Measurements from ENCODE around the gene SYNE1.
"Not testable (repeated sequence)": the region's sequence is repeated elsewhere in the genome, so short reads cannot be mapped to it uniquely, and the experiment has no call there.

The SYNE1 gene

GRCh38 chr6:152356016-152356415 is 281.1 kb downstream of the SYNE1 start:
- no peak for DNase-seq

DNA sequence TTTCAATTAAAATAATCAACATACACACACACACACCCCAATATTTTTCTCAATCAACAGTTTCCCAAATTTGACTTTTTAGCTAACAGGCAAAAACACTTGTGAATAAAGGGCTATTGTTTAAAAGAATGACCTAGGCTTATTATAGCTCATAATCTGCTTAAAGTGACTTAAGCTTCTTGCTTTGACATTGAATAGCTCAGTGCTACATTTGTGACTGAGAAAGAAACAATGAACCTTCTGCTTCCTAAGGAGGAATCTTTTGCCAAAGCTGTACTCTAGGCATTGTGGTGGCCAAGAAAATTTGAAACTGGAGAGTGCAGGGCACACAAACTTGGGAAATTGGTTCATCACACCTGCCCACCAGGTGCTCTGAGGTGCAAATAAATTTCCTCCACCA is 282.0 kb downstream of the SYNE1 start:
- DNase-seq = no peak

DNA sequence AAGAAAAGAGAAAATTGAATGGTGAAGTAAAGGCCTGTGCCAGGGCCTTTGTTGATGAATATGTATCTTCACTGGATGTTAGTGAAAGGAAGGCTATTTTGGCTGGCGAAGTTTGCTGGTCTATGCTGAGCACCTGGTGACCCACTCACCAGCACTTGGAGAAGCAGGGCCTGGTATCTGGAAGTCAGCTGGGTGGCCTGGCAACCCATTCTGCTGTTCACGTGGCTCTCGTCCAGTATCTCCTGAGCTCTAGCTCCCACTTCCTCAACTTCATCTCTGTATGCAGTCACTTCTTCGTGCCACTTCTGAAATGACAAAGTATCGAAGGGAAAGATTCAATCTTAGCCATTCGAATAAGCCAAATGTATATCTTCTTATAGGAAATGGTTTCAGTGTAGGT is 283.7 kb downstream of the SYNE1 start:
- no peak for DNase-seq

- DNase-seq = no peak
Measured at GRCh38 chr6:152351742-152352141, 285.4 kb downstream of the SYNE1 start.

DNA sequence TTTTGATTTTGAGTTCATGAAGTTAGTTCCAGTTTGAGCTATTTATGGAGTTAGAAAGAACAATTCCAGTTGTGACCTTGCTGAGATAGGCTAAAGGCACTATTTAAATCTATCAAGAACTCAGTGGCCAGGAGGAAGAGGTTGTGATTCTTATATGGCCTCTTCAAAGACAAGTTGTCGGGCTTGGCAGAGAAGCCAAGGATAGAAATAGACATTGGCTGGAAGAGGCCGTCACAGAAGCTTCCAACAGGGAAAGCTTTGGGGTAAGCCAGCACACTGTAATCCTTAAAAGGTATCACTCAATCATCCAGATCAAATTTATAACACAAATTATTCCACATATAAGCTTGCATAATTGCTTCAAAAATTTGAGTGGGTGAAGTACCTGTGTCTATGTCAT is 286.1 kb downstream of the SYNE1 start:
- no peak for DNase-seq

- no peak for DNase-seq
Measured at GRCh38 chr6:152348116-152348515, 289.0 kb downstream of the SYNE1 start.

DNA sequence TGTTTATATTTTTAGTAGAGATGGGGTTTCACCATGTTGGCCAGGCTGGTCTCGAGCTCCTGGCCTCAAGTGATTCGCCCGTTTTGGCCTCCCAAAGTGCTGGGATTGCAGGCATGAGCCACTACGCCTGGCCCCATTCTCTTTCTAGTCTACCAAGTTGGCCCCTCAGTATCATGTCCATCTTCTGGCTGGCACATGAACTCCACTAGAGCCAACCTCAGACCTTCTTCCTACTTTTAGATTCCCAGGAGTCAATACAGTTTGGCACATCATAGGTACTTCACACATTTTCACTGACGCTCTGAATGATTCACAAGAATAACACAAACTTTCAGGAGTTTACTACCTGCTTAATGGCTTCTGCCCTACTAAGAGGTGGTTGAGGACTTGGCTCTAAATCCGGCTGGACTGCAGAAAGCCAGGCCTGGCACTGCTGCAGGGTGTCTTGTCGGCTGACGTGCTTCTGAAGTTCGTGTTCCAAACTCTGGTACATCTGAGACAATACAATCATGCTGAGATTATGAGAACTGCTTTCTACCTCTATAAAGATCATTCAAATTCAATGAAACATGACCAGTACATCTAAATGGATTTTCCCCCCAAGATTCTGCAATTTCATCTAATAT is 293.3 kb downstream of the SYNE1 start:
- no peak for DNase-seq

- no peak for DNase-seq
Measured at GRCh38 chr6:152341596-152341995, 295.6 kb downstream of the SYNE1 start.

DNA sequence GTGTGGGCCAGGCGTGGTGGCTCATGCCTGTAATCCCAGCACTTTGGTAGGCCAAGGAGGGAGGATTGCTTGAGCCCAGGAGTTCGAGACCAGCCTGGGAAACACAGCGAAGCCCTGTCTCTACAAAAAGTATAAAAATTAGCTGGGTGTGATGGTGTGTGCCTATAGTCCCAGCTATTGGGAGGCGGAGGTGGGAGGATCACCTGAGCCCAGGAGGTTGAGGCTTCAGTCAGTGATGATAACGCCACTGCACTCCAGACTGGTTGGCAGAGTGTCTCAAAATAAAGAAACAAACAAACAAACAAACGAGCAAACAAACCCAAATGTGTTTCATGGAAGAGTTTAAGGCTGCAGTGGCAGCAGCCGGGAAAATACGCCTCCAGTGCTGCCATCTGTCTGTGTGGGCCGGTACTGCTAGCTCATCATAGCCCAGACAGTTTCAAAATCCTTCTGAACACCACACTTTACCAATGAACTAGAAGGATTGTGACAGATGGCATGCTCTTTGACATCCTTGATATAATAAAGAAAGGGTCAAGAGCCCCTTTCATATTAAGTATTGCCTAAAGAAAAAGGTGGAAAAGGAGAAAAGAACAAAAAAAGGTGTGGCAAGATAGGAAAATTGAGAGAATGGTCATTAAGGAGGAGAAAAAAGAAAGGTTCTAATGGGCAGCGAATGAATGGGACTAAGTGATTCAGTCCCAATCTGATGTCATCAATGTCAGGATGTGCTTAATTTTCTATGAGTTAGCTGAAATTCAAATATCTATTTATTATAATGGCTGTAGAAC is 298.6 kb downstream of the SYNE1 start:
- DNase-seq = no peak

DNA sequence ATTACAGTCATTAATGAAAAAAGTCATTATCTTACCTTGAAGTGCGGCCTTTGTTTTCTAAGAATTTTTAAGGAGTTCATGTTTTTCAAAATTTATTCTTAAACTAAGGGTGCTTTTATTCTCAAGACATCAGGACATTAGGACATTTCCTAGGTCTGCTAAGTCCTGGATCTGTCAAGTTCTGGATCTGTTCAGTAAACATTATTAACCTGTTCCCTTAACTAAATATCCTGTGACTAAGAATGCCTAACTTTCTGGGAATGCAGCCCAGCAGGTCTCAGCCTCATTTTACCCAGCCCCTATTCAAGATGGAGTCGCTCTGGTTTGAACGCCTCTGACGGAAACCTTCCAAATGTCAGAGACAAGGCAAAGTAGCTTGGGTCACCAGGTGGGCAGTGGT is 302.6 kb downstream of the SYNE1 start:
- no peak for DNase-seq

DNA sequence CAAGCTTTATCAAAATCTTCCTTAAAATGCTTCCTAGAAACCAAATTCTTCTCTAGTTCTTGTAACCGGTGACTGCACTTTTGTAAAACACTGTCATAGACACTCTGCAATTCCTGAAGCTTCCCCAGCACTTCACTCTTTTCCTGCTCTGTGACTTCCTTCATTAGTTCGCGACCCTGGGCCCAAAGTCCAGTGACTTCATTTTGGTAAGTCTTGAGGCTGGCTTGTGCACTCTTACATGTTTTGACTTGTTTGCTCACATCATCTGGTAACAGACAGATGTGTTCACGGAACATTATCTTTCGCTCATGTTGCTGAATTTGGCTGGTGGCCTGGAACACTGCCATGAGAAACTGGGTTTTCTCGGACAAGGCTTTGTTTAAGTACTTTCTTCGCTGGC is 306.2 kb downstream of the SYNE1 start:
- DNase-seq = no peak

GRCh38 chr6:152329638-152330448 is 307.3 kb downstream of the SYNE1 start:
- DNase-seq = no peak

- DNase-seq = not testable (repeated sequence)
Measured at GRCh38 chr6:152328200-152328599, 309.0 kb downstream of the SYNE1 start.

DNA sequence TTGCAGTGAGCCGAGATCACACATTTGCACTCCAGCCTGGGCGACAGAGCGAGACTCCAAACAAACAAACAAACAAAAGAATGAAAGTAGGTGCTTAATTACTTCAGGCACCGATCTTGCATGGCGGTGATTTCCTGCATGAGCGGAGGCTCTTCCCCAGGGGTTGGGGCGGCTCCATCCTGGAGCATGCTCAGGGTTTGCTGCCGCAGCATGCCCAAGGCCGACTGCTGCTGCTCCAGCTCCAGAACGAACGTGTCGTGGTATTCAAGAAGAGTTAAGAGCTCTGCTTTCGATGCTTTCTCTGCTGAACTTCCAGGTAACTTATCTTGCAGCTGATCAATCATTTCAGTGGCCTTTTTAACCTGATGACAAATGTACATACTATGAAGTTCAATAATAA is 313.8 kb downstream of the SYNE1 start:
- no peak for DNase-seq

GRCh38 chr6:152318278-152318677 is 318.9 kb downstream of the SYNE1 start:
- no peak for DNase-seq

DNA sequence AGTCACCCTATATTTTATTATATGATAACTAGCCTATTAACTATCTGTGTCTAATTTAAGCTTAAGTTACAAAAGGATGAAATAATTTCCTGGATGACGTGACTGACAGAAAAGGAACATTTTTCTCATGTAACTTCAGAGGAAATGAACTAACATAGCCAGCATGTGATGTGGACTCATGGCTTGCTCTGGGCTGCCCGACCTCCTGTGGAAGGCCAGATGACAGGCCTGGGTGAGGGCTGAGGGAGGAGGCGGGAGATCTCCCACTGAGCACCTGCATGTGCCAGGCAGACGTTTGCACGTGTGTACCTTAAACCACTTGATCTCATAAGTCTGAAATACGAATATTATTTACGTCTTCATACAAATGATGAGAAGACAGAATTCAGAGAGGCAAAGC is 321.1 kb downstream of the SYNE1 start:
- no peak for DNase-seq

DNA sequence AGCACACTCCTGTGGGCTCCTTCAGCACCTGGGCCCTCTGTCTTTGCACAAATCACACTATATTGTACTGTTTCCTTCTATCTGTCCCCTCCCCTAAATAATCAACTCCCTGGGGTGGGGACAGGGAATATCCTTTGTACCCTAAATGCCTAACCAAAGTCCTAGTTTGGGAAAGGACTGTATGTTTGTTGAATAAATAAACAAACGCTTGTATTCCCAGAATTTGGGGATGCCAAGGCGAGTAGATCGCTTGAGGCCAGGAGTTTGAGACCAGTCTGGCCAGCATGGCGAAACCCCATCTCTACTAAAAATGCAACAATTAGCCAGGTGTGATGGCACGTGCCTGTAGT is 322.7 kb downstream of the SYNE1 start:
- DNase-seq = no peak

GRCh38 chr6:152313542-152314482 is 323.4 kb downstream of the SYNE1 start:
- no peak for DNase-seq

- no peak for DNase-seq
Measured at GRCh38 chr6:152312434-152312833, 324.7 kb downstream of the SYNE1 start.

- no peak for DNase-seq
Measured at GRCh38 chr6:152310371-152310954, 326.7 kb downstream of the SYNE1 start.

GRCh38 chr6:152309648-152310047 is 327.5 kb downstream of the SYNE1 start:
- DNase-seq = no peak

DNA sequence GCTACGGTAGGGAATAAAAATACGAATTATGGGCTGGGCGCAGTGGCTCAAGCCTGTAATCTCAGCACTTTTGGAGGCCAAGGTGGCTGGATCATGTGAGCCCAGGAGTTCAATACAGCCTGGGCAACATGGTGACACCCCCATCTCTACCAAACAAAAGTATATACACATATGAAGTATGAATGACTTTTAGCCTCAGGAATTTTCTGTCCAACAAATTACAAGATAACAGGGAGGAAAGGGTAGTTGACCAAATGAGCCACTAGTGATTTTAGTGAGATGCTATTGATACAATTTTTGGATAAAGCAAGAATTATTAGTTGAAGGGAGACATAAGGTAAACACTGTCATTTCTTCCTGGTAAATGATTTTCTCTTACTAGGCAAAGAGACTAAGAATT is 328.2 kb downstream of the SYNE1 start:
- no peak for DNase-seq
